Activated CD4-positive, alpha-beta T cell treated with anti-CD3 and anti-CD28 coated beads, Interleukin-2, amount 50 U/mL, for 24 hours (primary cell): ENCODE measurements around the gene ENOX1.

ENCODE experiments used
- DNase-seq, 2 donors: peaks; one replicate each; pipeline ENCODE4 v3.0.0-alpha.2; 2020; ENCODE audit warnings: low read depth in 1 of 2, low spot score in 1 of 2

ENOX1 gene

DNA sequence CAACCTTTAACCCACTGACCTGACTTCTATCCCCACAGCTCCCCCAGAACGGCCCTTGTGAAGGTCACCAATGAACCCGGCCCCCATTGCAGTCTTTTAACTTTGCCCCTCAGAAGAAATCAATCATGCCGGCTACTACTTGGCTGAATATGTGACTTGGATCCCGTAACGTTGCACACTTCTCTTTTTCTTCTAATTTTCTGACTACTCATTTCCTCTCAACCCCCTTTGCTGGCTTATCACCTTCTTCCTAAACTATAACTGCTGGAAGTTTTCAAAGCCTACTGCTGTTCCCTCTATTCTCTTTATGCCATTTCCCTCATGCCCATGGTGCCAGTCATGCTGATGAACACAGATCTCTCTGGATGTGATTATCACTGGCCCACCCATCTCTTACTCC lies 395.7 kb downstream of the ENOX1 start:
- no peak for DNase-seq

DNA sequence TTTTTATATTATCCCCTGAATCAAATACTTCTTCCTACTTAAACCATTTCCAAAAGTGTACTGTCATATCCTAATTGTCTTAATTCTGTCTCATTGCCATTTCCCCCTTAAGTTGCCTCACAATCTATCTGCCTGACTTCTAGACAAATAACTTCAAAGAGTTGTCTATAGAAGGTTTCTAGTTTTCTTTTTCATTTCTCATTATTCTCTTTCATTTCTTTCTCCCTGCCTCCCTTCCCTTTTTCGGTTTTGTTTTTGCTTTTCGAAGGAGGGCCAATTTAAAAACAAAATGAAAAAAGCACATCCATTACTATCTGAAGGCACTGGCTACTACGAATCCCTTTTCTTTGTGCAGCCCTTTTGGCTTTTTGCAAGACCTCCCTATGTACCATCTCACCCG lies 396.2 kb downstream of the ENOX1 start:
- no peak for DNase-seq

DNA sequence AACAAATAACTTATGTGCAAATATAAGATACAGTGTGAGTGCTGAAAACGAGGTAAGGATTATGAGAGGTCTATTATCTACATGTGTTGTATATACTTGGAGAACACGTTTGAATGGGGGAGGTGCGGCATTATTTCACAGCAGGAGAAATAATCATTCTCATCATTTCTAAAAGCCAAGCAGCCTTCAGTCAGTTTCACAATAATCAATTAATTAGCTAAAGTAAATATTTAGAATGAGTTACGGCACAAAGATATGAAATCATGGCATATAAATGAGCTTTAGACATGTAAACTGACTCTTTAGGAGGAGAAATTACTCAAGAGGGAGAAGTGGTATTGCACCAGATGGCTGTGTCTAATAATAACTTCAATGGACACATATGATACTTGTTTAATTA lies 396.8 kb downstream of the ENOX1 start:
- DNase-seq = no peak

DNA sequence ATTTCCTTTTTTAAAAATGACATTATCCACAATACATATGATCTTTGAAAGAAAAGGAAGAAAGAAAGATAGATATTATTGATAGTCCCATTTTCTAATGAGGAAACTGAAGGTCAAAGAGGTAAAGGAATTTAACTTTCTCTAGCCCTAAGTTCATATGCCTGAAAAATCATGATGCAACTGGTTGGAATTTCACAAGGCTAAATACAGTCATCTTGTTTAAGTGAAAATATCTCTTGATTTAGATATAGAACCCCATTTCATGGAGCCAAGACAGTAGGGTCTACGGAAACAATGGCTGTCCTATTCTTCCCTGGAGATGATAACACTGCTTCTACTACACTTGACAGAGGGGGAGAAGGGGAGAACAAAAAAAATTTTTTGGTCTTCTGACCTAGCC lies 397.2 kb downstream of the ENOX1 start:
- DNase-seq = no peak

DNA sequence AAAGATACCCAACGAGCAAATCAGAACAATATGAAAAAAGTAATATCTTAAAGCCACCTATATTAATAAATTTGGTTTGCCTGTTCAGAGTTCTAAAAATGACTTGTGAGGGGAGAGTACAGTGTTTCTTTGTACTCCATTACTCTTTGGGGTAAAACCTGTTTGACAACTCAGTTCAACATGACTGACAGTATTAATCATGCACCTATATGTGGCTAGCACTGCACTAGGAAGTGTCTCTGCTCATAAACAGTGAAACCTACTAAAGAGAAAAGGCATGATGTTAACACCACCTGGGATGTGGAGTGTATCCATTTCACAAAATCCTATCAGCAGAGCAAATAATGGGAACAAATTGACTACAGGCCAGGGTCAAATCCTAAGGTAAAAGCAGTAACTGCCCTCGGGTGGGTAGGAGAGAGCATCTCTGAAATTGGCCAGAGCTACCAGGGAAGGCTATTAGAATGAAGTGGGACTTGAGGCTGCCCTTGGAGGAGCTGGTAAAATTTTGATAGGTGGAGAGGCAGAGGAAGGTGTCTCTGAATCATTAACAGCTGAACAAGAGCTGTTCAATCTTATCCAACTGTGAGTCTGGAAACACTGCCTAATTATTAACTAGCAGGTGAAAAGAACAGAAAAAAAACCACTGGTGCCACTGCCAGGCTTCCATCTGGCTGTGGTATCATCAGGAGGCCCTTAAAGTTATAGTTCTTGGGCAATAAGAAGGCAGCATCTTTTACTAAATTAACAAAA lies 398.3 kb downstream of the ENOX1 start:
- no peak for DNase-seq

DNA sequence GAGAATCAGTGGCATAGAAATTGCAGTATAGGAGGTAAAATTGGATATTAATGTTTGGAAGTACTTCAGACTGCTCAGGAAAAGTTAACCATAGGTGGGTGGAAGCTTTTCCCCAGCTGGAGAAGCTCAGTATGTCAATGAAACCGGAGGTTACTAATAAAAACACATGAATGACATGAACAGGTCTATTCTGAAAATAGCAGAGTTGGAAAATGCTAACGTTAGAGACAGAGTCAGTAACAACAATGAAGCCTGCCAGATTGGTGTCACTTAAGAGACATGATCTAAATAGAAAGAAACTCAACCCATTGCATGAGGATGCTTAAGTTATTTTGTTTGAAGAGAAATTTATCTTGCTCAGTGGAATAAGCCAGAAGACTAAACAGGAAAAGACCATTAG lies 398.9 kb downstream of the ENOX1 start:
- DNase-seq = no peak

DNA sequence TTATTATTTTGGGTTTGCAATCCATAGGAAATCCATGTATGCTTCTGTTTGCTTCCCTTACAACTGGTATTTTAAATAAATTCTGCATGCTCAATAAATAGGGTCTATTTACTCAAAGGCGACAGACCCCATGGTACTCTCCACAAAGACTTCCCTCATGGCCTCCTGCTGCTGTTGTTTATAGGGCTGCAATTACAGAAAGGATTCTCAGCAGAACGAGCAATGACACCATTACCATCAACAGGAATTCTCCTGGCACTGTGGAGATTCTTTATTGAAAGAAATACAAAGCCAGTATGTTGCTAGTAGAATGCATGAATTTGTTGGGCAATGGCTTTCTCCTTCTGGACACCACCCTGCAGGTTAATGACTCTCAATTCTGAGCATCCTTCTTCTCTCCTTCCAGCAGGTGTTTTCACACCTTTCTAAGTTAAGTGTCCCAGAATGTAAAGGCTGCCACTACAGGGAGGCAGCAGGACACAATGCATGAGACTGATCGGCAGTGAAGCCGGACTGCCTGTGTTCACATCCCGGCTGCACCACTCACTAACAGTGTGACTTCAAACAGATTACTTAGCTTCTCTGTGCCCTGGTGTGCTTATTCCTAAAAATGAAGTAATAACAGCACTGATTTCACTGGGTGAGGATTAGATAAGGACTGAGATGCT lies 403.1 kb downstream of the ENOX1 start:
- DNase-seq = no peak

DNA sequence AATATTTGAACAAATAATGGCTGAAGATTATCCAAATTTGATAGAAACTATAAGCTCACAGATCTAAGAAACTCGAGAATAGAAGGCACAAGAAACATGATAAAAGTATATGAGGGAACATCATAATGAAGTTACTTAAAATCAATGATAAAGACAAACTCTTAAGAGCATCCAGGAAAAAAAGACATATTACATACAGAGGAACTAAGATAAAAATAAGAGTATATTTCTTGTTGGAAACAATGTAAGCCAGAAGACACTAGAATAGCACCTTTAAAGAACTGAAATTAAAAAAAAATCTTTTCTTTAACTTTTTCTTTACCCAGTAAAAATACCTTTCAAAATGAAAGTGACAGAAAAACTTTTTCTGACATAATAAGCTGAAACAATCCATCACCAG lies 407.0 kb downstream of the ENOX1 start:
- no peak for DNase-seq

DNA sequence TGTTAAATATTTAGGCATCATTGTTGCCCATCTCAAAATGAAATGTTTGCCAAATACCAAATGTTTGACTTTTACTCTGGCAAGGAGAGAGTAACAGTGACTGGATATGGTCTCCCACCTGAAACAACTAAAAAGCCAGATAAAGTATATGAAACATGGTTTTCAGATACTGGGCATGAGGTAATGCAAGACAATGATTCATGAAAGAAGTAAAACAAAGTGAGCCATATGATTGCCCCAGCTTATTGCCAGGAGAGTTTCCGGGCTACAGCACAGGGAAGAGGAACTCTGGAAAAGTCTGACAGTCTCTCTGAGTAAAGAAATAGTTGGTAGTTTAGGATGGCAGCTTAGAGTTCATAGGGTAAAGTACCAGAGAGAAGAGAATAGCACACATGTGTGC lies 408.8 kb downstream of the ENOX1 start:
- DNase-seq = no peak

DNA sequence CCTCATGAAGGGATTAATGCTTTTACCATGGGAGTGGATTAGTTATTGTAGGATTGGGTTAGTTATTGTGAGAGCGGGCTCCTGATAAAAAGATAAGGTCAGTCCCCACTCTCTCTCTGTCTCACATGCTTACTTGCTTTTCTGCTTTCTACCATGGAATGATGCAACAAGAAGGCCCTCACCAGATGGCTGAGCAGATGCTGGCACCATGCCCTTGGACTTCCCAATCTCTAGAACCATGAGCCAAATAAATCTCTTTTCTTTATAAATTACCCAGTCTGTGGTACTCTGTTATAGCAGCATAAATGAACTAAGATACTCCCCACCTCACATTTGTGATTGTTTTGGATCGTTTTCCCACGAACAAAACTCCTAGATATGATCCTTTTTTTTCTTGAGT lies 409.6 kb downstream of the ENOX1 start:
- DNase-seq = no peak

DNA sequence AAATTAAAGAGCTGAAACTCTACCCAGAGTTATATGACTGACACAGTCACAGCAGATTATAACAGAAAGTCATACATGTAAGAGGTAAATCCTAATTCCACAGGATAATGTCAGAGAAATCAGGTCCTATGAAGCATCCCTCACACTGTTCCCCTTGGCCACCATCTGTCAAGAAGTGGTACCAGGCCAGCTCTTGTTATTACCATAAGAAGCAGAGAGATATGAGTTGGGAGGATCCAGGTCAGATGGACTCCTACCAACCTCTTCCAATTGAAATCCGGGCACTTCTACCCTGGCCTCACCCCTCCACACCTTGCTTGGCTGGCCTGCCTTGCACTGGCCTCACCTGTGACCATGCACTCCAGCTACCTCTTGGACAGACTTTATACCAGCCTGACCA lies 410.2 kb downstream of the ENOX1 start:
- DNase-seq = no peak

DNA sequence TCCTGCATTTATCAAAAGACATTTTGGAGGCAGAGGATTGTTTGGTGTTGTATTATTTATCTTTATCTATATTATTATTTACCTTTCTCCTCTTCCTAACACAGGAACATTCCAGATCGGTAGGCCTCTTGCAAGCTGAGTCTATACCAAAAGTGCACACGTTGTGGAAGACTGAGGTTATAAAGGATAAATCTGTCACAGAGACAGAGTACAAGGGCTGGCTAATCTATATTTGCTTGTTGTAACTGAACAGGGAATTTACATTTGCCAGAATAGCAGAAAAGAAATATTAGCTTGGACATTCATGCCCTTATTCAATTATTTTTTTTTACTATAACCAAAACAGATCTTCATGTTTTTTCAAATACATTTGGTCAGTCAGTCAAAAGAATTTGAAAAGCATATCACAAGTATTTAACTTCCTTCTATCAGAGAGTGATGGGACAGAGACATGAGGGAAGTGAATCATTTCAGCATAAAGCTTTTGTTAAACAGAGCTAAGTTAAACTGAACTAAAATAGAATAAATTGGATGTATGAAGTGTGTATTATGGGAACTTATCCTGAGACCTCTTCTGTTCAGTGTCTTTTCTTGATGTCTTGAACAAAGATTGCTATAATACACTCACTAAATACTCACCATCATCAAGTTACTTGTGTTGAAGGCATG lies 410.8 kb downstream of the ENOX1 start:
- no peak for DNase-seq

DNA sequence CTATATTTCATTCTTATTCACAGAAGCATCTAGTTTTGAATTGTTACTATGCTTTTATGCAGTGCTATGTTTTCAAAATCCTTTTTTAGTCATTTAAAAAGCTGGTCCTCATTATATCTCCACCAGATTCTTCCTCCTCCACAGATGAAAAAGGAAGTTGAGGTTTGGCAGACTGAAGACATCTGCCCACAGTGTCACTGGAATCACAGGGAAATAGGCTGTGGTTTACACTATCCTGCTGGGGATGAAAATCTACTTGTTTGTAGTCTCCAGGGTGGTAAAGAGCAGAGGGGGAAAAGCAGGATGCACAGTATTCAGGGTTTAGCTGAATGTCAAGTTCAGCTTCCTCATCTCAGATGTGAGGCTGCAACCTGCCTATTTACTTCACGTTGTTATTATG lies 412.2 kb downstream of the ENOX1 start:
- DNase-seq = no peak

DNA sequence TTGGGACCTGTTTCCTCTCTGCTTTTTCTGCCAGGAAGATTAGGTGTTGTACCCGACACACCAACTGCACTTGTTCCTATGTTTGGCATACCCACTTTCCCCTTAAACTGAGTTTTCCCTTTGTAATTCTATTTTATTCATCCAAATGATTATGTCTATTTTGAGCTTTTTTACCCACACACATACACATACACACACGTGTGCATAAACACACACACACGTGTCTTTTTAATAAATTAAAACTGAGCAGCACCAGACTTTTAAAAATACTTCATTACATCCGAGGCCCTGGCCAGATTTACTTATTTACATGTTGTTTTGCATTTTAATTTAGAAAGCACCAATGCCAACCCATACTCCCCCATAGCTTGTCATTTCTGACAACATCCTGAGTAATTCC lies 413.4 kb downstream of the ENOX1 start:
- no peak for DNase-seq

DNA sequence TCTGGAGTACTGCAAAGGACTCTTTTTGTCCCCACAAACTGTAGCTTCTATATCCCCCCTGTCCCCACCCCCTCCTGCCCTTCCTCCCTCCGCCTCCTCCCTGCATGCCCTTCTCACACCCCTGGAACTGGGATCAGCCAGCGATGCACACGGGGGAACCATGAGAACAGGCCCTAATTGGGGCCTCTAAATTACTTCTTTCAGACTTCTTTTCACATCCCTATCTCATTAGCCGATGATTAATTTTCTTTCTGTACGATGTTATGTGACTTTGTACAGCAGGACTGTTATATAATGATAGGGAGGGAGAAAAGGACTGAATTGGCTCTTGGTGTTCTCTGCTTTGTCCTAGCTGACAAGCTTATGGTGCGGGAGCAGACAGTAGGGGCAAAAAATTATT lies 415.9 kb downstream of the ENOX1 start:
- DNase-seq = no peak

DNA sequence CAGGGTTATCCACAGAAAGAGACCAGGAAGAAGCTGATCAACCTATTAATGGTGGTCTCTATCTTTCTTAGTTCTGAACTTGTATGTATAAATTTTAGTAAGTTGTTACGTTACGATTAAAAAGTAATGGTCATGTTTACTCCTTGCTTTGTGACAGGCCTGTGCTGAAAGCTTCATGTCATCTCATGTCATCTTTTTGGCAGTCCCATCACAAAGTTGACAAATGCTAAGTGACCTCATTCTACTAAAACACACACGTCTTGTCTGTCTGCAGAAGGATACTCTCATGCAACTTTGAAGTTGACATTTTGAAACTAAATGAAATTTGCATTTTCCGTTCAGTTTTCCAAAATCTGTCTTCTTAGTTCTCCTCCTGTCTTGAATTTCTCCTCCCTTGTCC lies 417.5 kb downstream of the ENOX1 start:
- DNase-seq = no peak

DNA sequence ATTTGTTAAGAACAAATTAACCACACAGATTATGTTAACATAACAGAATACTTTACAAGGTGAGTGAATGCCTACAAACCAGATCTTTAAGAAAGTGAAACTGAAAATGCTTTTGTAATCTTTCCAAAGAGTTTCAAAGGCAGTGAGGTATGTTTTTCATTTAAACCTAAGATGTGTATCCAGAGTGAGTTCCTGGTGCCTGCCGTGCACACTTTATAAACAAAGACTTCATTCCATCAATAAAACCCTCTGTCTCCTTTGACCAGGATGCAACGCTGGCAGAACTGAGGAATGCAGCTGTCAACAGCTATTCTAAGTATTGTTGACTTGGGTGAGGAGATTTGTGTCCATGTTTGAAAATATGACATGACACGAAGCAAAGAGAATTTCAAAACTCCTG lies 418.8 kb downstream of the ENOX1 start:
- no peak for DNase-seq

DNA sequence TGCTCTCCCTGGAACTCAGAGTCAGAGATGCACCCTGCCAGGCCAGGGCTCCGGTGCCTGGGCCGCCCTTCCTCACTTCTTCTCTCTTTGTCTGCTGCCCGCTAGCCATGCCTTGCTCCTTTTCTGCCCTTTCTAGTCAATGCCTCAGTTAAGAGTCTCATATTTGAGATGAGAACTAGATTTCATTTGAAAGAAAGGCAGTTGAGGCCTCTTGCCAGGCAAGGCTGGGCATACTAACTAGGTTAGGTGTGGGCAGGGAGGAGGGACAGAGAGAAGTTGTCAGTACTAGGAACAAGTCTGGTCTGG lies 421.8 kb downstream of the ENOX1 start:
- no peak for DNase-seq

DNA sequence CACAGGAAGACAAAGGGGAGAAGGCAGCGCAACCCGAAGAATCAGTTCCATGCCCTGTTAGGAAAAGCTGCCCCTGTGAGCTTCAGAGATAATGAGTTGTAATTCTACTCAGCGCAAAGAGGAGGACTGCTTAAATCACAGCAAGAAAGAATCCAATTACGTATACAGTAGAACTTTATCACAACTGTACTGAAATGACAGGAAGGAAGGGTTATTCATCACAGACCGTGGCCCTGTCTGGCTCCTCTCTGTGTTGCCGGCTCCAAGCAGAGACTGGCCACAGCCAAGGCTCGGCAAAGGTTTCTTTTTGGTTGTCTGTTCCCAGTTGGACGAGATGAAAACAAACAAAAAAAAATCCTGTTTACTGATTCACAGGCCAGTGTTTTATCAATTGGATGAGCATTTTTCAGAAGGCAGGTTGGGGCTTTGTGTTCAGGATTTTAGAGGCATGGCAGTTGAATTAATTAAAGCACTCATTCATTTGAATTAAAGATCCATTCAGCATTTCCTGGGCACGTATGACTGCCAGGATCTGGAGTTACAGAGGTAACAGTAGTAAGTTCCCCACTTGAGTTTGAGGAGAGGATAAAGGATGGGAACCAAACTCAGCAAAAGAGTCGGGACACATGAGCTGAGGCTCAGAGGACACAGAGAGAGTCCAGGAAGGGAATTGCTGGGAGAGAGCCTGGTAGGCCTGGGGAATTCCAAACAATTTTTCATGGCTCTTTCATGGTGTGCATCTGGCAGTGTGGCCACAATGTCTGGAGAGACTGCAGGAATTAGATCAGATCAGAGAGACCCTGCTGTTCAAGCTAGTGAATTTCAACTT lies 422.3 kb downstream of the ENOX1 start:
- DNase-seq = no peak

DNA sequence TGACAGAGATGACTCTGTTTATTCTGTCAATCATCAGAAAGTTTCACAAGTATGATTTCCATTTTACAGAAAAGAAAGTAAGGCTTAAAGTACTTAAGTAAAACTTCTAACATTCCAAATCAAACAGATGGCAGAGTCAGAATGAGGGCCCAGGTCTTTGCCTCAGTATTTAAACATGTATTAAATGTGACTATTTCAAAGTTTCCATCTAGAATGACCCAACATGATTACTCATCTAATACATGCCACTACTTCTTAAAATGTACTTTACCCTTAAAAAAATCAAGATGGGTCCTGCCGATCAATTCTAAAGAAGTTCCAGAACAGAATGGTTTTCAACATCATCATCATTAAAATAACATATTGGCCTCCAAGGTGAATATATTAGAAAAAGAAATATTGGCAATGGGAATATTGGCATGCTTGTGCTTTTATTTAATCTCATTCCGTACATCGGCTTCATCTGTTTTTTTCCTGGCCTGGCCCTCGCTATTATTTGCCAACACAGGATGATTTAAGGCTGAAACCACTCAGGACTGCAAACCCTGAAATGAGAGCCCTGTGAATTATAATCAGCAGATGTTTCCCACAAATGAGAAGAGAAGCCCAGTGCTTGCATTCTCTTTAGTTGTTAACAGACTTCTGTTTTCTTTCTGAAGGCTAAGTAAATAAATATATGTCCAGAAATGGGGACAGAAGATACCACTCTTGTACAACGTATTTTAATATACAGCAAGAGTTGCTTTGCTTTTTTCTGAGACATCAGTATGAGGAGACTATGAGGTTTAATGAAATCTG lies 423.4 kb downstream of the ENOX1 start:
- no peak for DNase-seq

DNA sequence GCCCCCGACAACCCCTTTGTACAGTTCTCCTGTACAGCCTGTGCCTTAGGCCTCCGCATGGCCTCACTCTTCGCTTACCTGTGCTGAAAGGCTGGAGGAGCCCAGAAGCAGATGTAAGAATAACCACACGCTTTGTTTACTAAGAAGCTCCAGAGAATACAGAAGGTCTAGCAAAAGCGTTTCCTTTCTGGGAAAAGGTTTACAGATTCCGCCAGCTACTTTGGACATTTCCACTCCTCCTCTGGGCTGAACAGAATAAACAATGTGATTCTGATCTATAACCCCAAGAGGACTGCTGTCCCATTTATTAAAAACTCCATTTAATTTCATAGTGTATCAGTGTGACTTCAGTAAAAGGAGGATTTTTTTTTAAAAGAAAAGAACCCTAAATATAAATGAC lies 424.2 kb downstream of the ENOX1 start:
- DNase-seq = no peak
